Trophoblast cell (in vitro differentiated cells and primary cell): Measurements from ENCODE around the gene ACSF2.
"Not testable (repeated sequence)": the region's sequence is repeated elsewhere in the genome, so short reads cannot be mapped to it uniquely, and the experiment has no call there.

Source experiments
- DNase-seq, 2 donors: peaks; one replicate each; pipeline ENCODE4 v3.0.0-alpha.2; 2016
- H2AFZ ChIP-seq: 2 replicates; pipeline ENCODE4 v1.6.1; 2013; ENCODE audit warnings: low read length, moderate library complexity, mild to moderate bottlenecking; ENCODE audit not compliant: insufficient read depth, poor library complexity
- H2AK5ac ChIP-seq: 2 replicates; pipeline ENCODE4 v1.6.1; 2013; ENCODE audit warnings: mild to moderate bottlenecking, low read length
- H2BK120ac ChIP-seq: 2 replicates; pipeline ENCODE4 v1.6.1; 2013; ENCODE audit warnings: low read length, mild to moderate bottlenecking, moderate library complexity; ENCODE audit not compliant: insufficient read depth, poor library complexity
- H2BK12ac ChIP-seq: 2 replicates; pipeline ENCODE4 v1.6.1; 2013; ENCODE audit warnings: mild to moderate bottlenecking, low read length, moderate library complexity
- H2BK5ac ChIP-seq: 2 replicates; pipeline ENCODE4 v1.6.1; 2013; ENCODE audit warnings: low read length, low read depth, moderate library complexity, mild to moderate bottlenecking; ENCODE audit not compliant: poor library complexity
- H3K14ac ChIP-seq: 2 replicates; pipeline ENCODE4 v1.6.1; 2013; ENCODE audit warnings: mild to moderate bottlenecking, low read length
- H3K18ac ChIP-seq: 2 replicates; pipeline ENCODE4 v1.6.1; 2013; ENCODE audit warnings: mild to moderate bottlenecking, low read length
- H3K23ac ChIP-seq: 2 replicates; pipeline ENCODE4 v1.6.1; 2013; ENCODE audit warnings: low read length
- H3K27ac ChIP-seq: 2 replicates; pipeline ENCODE4 v1.5.1; 2013; ENCODE audit warnings: low read depth, mild to moderate bottlenecking, inconsistent platforms, low read length, moderate library complexity
- H3K27me3 ChIP-seq: 2 replicates; pipeline ENCODE4 v1.6.1; 2013; ENCODE audit warnings: inconsistent platforms, mild to moderate bottlenecking, low read length, moderate library complexity; ENCODE audit not compliant: insufficient read depth
- H3K36me3 ChIP-seq, 2 experiments: 1 replicate in 1 of 2; 2 replicates in 1 of 2; pipeline ENCODE4 v1.6.1; 2013; ENCODE audit warnings: low read length in 2 of 2, mild to moderate bottlenecking in 2 of 2, moderate library complexity in 1 of 2; ENCODE audit not compliant: insufficient read depth in 2 of 2, control insufficient read depth in 1 of 2
- H3K4ac ChIP-seq: 2 replicates; pipeline ENCODE4 v1.6.1; 2013; ENCODE audit warnings: low read depth, mild to moderate bottlenecking, low read length, moderate library complexity
- H3K4me1 ChIP-seq, 2 experiments: 1 replicate in 1 of 2; 2 replicates in 1 of 2; pipeline ENCODE4 v1.6.1; 2013; ENCODE audit warnings: low read length in 2 of 2, mild to moderate bottlenecking in 2 of 2, moderate library complexity in 1 of 2; ENCODE audit not compliant: insufficient read depth in 2 of 2, control insufficient read depth in 1 of 2
- H3K4me2 ChIP-seq: 2 replicates; pipeline ENCODE4 v1.6.1; 2013; ENCODE audit warnings: inconsistent platforms, mild to moderate bottlenecking, low read length, moderate library complexity
- H3K4me3 ChIP-seq: 2 replicates; pipeline ENCODE4 v1.5.1; 2013; ENCODE audit warnings: mild to moderate bottlenecking, low read depth, low read length, inconsistent platforms
- H3K79me1 ChIP-seq: one replicate; pipeline ENCODE4 v1.6.1; 2013; ENCODE audit warnings: low read length
- H3K79me2 ChIP-seq: 2 replicates; pipeline ENCODE4 v1.6.1; 2013; ENCODE audit warnings: low read length, mild to moderate bottlenecking; ENCODE audit not compliant: control insufficient read depth, insufficient read depth, poor library complexity
- H3K9ac ChIP-seq: 2 replicates; pipeline ENCODE4 v1.6.1; 2013; ENCODE audit warnings: mild to moderate bottlenecking, low read length
- H3K9me3 ChIP-seq: 2 replicates; pipeline ENCODE4 v1.6.1; 2013; ENCODE audit warnings: low read depth, mild to moderate bottlenecking, control low read depth, inconsistent platforms, low read length; ENCODE audit not compliant: insufficient read depth
- H4K12ac ChIP-seq: 2 replicates; pipeline ENCODE4 v1.6.1; 2013; ENCODE audit warnings: low read depth, mild to moderate bottlenecking, low read length, moderate library complexity
- H4K8ac ChIP-seq: 2 replicates; pipeline ENCODE4 v1.6.1; 2013; ENCODE audit warnings: low read depth, mild to moderate bottlenecking, low read length, moderate library complexity
- H4K91ac ChIP-seq: one replicate; pipeline ENCODE4 v1.6.1; 2013; ENCODE audit warnings: low read depth, mild to moderate bottlenecking, low read length, moderate library complexity
- WGBS: extraction: QIAGEN DNeasy Blood & Tissue Kit; methylation state at CpG from one replicate; pipeline ENCODE4 v1.1.7; 2013; ENCODE audit warnings: missing lambda C conversion rate; ENCODE audit not compliant: insufficient read length, insufficient coverage; ENCODE audit errors: extremely low coverage; 5-methylcytosine and 5-hydroxymethylcytosine counted together

The ACSF2 gene

DNA sequence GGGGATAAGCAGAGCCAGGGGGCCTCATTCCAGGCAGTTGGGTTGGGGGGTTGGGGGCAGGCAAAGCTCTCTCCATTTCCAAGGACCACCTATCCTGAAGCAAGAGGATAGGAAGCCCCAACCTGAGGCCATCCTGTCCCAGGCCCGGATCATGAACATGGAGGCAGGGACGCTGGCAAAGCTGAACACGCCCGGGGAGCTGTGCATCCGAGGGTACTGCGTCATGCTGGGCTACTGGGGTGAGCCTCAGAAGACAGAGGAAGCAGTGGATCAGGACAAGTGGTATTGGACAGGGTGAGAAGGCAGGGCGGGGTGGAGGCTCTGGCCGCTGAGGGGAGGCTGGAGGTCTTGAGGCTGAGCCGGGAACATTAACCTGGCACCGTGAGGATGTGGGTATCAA, 46.3 kb downstream of the ACSF2 start:
- DNase-seq = no peak
- Histone ChIP-seq H2BK5ac (no peak overlapping the region), H4K12ac (no peak overlapping the region), H3K36me3 (peaks cover 35 to 37% of the 10 kb centered on the region in 2 experiments), H2BK120ac (no peak overlapping the region), H3K79me1 (no peaks in the 10 kb centered on the region), H2AK5ac (no peak overlapping the region), H3K79me2 (no peaks in the 10 kb centered on the region), H4K8ac (no peak overlapping the region), H3K27ac (no peak overlapping the region), H3K14ac (no peak overlapping the region), H3K4me1 (peaks cover 2 to 4% of the 10 kb centered on the region in 2 experiments), H3K4ac (no peak overlapping the region), H3K23ac (no peak overlapping the region), H3K18ac (no peak overlapping the region), H3K9me3 (peaks cover 13% of the 10 kb centered on the region), H3K4me3 (no peak overlapping the region), H3K9ac (no peak overlapping the region), H2AFZ (no peak overlapping the region), H4K91ac (no peak overlapping the region), H3K27me3 (peaks cover 2% of the 10 kb centered on the region), H3K4me2 (no peak overlapping the region), H2BK12ac (no peak overlapping the region)
- WGBS = no CpG with 5 or more reads among the region's 10 CpGs

DNA sequence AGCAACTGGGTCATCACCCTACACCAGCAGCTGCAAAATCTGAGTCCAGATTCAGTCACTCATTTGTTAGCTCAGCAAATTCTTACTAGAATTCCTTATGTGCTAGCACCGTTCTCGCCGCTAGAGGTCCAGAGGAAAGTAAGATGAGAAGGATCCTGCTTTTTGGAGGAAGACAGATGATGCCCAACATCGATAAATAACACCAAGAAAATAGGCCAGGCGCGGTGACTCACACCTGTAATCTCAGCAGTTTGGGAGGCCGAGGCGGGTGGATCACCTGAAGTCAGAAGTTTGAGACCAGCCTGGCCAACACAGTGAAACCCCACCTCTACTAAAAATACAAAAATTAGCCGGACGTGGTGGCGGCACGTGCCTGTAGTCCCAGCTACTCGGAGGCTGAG, 46.7 kb downstream of the ACSF2 start:
- not testable (repeated sequence) for H4K91ac ChIP-seq, H3K4me1 ChIP-seq, H2AK5ac ChIP-seq, H2AFZ ChIP-seq, H3K79me1 ChIP-seq, H3K9ac ChIP-seq, H2BK120ac ChIP-seq, H3K23ac ChIP-seq, H3K27me3 ChIP-seq, H3K79me2 ChIP-seq, H2BK12ac ChIP-seq, H3K27ac ChIP-seq, H2BK5ac ChIP-seq, H3K4ac ChIP-seq, H3K4me2 ChIP-seq, H4K12ac ChIP-seq, H3K14ac ChIP-seq, H3K4me3 ChIP-seq, H3K18ac ChIP-seq, H4K8ac ChIP-seq
- Histone ChIP-seq H3K9me3 (peaks cover 11% of the 10 kb centered on the region), H3K36me3 (peaks cover 35 to 36% of the 10 kb centered on the region in 2 experiments)
- peak; percentile 18 to 67 for DNase-seq
- WGBS = no CpG with 5 or more reads among the region's 13 CpGs

- Histone ChIP-seq H2BK5ac (no peak overlapping the region), H3K4me3 (peak overlapping the region; percentile 21), H3K36me3 (peaks cover 31 to 34% of the 10 kb centered on the region in 2 experiments), H2BK12ac (no peak overlapping the region), H4K12ac (no peak overlapping the region), H3K27me3 (no peaks in the 10 kb centered on the region), H3K4me1 (peaks cover 2 to 7% of the 10 kb centered on the region in 2 experiments), H2BK120ac (no peak overlapping the region), H3K27ac (no peak overlapping the region), H3K79me2 (peaks cover 4% of the 10 kb centered on the region), H2AFZ (no peak overlapping the region), H3K18ac (no peak overlapping the region), H4K8ac (no peak overlapping the region), H3K4me2 (no peak overlapping the region), H3K9ac (no peak overlapping the region), H4K91ac (no peak overlapping the region), H3K4ac (no peak overlapping the region), H3K9me3 (peaks cover 3% of the 10 kb centered on the region), H3K23ac (no peak overlapping the region), H3K14ac (no peak overlapping the region), H3K79me1 (peaks cover 1% of the 10 kb centered on the region), H2AK5ac (no peak overlapping the region)
- DNase-seq = no peak
- WGBS = no CpG with 5 or more reads among the region's 11 CpGs
Measured at GRCh38 chr17:50473901-50474300, 47.9 kb downstream of the ACSF2 start.

DNA sequence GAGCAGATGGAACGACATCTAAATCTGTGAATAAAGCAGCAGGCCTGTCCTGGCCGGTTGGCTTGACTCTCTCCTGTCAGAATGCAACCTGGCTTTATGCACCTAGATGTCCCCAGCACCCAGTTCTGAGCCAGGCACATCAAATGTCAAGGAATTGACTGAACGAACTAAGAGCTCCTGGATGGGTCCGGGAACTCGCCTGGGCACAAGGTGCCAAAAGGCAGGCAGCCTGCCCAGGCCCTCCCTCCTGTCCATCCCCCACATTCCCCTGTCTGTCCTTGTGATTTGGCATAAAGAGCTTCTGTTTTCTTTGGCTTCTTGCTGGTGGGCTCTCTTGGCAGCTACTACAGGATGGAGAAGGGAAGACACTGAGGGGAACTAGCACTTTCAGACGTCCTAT, 48.5 kb downstream of the ACSF2 start:
- Histone ChIP-seq H2BK120ac (no peak overlapping the region), H3K9ac (no peak overlapping the region), H4K91ac (no peak overlapping the region), H3K23ac (no peak overlapping the region), H2BK12ac (no peak overlapping the region), H3K27ac (no peak overlapping the region), H3K18ac (no peak overlapping the region), H3K79me1 (peaks cover 1% of the 10 kb centered on the region), H3K4ac (no peak overlapping the region), H2BK5ac (no peak overlapping the region), H3K4me2 (no peak overlapping the region), H3K4me1 (peaks cover 3 to 7% of the 10 kb centered on the region in 2 experiments), H3K4me3 (no peak overlapping the region), H4K8ac (no peak overlapping the region), H3K14ac (no peak overlapping the region), H4K12ac (no peak overlapping the region), H2AFZ (no peak overlapping the region), H2AK5ac (no peak overlapping the region), H3K9me3 (peaks cover 1% of the 10 kb centered on the region), H3K36me3 (peaks cover 31 to 34% of the 10 kb centered on the region in 2 experiments), H3K27me3 (no peaks in the 10 kb centered on the region), H3K79me2 (peaks cover 4% of the 10 kb centered on the region)
- DNase-seq = no peak
- WGBS = no CpG with 5 or more reads among the region's 6 CpGs
